Ishikawa (cell line): ENCODE data around the gene PLEKHM1.

Experiments
- CEBPB ChIP-seq: IDR thresholded peaks from 2 replicates; pipeline ENCODE4 v1.6.1; 2012
- EP300 ChIP-seq: IDR thresholded peaks from 2 replicates; pipeline ENCODE4 v1.6.1; 2012; ENCODE audit warnings: borderline replicate concordance
- FOXM1 ChIP-seq: IDR thresholded peaks from 2 replicates; pipeline ENCODE4 v1.6.1; 2012; ENCODE audit warnings: low read depth, borderline replicate concordance
- MAX ChIP-seq: IDR thresholded peaks from 2 replicates; pipeline ENCODE4 v1.6.1; 2012
- NFIC ChIP-seq: IDR thresholded peaks from 2 replicates; pipeline ENCODE4 v1.6.1; 2012
- RAD21 ChIP-seq: IDR thresholded peaks from 2 replicates; pipeline ENCODE4 v1.6.1; 2012; ENCODE audit warnings: low read depth
- REST ChIP-seq: IDR thresholded peaks from 2 replicates; pipeline ENCODE4 v1.6.1; 2012; ENCODE audit warnings: low read depth, mild to moderate bottlenecking
- TAF1 ChIP-seq: IDR thresholded peaks from 2 replicates; pipeline ENCODE4 v1.6.1; 2012; ENCODE audit warnings: low read depth, mild to moderate bottlenecking
- TCF12 ChIP-seq: IDR thresholded peaks from 2 replicates; pipeline ENCODE4 v1.6.1; 2012; ENCODE audit warnings: low read depth
- TEAD4 ChIP-seq: IDR thresholded peaks from 2 replicates; pipeline ENCODE4 v1.6.1; 2012
- USF1 ChIP-seq: IDR thresholded peaks from 2 replicates; pipeline ENCODE4 v1.6.1; 2012
- YY1 ChIP-seq: IDR thresholded peaks from 2 replicates; pipeline ENCODE4 v1.6.1; 2012; ENCODE audit warnings: low read depth

- no peak for TF ChIP-seq RAD21
- no peak for TF ChIP-seq YY1
- TF ChIP-seq FOXM1, result no peak
- TF ChIP-seq MAX, result no peak
- no peak for TF ChIP-seq CEBPB
- TF ChIP-seq USF1, result no peak
- TF ChIP-seq TEAD4, result no peak
- no peak for TF ChIP-seq TAF1
- TF ChIP-seq REST, result no peak
- TF ChIP-seq EP300, result no peak
- TF ChIP-seq NFIC, result no peak
- TF ChIP-seq TCF12, result no peak
Observed at GRCh38 chr17:45398800-45399199, 91.7 kb downstream of the PLEKHM1 start.
